SK-N-MC (cell line): ENCODE results near the gene AHCY.

ENCODE experiments used
- EZH2 ChIP-seq: fragments of 200-600 bp; sonication (generic); IDR thresholded peaks from one replicate; pipeline ENCODE4 v1.6.1; 2017; ENCODE audit warnings: antibody characterized with exemption
- FOXP2 ChIP-seq: optimal IDR thresholded peaks from 2 replicates; pipeline ENCODE3; 2011; ENCODE audit warnings: mild to moderate bottlenecking, moderate library complexity; ENCODE audit not compliant: insufficient read depth; ENCODE audit errors: extremely low read length, control extremely low read depth
- POLR2AphosphoS5 ChIP-seq: IDR thresholded peaks from 2 replicates; pipeline ENCODE4 v1.6.1; 2012; ENCODE audit warnings: mild to moderate bottlenecking, low read depth, low read length, borderline replicate concordance

DNA sequence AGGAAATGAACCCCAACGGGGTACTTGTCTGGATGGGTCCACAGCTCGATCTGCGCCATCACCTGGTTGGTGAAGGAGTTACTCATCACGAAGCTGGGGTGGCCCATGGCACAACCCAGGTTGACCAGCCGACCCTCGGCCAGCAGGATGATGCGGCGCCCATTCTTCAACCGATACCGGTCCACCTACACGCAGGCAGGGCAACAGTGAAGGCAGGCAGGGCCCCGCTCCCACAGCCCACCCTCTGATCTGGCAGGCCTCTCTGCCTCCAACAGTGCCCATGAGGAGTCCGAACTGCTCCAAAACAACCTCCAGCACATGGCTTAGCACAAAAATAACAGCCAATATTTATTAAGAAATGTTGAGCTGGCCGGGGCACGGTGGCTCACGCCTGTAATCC, 17.7 kb downstream of the AHCY start:
- TF ChIP-seq EZH2 = no peak
- TF ChIP-seq POLR2AphosphoS5 = no peak
- no peak for TF ChIP-seq FOXP2
